Breast epithelium (tissue), 3 donors: Measurements from ENCODE around the gene RHOC.

ENCODE experiments used
- POLR2A ChIP-seq: fragments of 450-650 bp; IDR thresholded peaks from one replicate; pipeline ENCODE4 v1.6.1; 2016; ENCODE audit warnings: antibody characterized with exemption, mild to moderate bottlenecking, moderate library complexity
- TF ChIP-seq, protein P1 (sequence below), 3 donors: fragments of 450-650 bp; IDR thresholded peaks; one replicate each; pipeline ENCODE4 v1.5.1; 2016 to 2017; ENCODE audit warnings: antibody characterized with exemption in 3 of 3, mild to moderate bottlenecking in 3 of 3, moderate library complexity in 3 of 3

GRCh38 chr1:112693821-112694220 is 13.1 kb downstream of the RHOC start:
- TF ChIP-seq, protein P1, sequence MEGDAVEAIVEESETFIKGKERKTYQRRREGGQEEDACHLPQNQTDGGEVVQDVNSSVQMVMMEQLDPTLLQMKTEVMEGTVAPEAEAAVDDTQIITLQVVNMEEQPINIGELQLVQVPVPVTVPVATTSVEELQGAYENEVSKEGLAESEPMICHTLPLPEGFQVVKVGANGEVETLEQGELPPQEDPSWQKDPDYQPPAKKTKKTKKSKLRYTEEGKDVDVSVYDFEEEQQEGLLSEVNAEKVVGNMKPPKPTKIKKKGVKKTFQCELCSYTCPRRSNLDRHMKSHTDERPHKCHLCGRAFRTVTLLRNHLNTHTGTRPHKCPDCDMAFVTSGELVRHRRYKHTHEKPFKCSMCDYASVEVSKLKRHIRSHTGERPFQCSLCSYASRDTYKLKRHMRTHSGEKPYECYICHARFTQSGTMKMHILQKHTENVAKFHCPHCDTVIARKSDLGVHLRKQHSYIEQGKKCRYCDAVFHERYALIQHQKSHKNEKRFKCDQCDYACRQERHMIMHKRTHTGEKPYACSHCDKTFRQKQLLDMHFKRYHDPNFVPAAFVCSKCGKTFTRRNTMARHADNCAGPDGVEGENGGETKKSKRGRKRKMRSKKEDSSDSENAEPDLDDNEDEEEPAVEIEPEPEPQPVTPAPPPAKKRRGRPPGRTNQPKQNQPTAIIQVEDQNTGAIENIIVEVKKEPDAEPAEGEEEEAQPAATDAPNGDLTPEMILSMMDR (IDR thresholded peaks at IDR 0.05): no peak
- no peak for TF ChIP-seq POLR2A
